PFSK-1 (cell line): ENCODE data around the gene OPCML.

Experiments
- FOXP2 ChIP-seq: optimal IDR thresholded peaks from 2 replicates; pipeline ENCODE3; 2011; ENCODE audit warnings: borderline replicate concordance, control low read depth, inconsistent platforms; ENCODE audit not compliant: insufficient read depth; ENCODE audit errors: extremely low read length, extremely low read depth
- POLR2AphosphoS5 ChIP-seq: IDR thresholded peaks from 2 replicates; pipeline ENCODE4 v1.6.1; 2012; ENCODE audit warnings: low read depth, mild to moderate bottlenecking, control low read depth, low read length, moderate library complexity
- SIN3A ChIP-seq: IDR thresholded peaks from 2 replicates; pipeline ENCODE4 v1.6.1; 2012; ENCODE audit warnings: mild to moderate bottlenecking, low read length, moderate library complexity, borderline replicate concordance; ENCODE audit not compliant: insufficient read depth
- TAF1 ChIP-seq: IDR thresholded peaks from 2 replicates; pipeline ENCODE4 v1.6.1; 2012; ENCODE audit warnings: low read length, control low read depth, borderline replicate concordance; ENCODE audit not compliant: insufficient read depth
- TF ChIP-seq, protein P1 (sequence below), 2 experiments: IDR thresholded peaks; 2 replicates each; pipeline versions ENCODE4 v1.6.1 to v1.8.0; 2011 to 2012; ENCODE audit warnings: low read depth in 2 of 2, low read length in 2 of 2, control low read depth in 1 of 2, inconsistent platforms in 1 of 2, mild to moderate bottlenecking in 1 of 2, moderate library complexity in 1 of 2; ENCODE audit not compliant: insufficient read depth in 1 of 2

The OPCML gene

GRCh38 chr11:133323354-133323753 is 208.9 kb downstream of the OPCML start:
- TF ChIP-seq SIN3A = no peak
- TF ChIP-seq, protein P1, sequence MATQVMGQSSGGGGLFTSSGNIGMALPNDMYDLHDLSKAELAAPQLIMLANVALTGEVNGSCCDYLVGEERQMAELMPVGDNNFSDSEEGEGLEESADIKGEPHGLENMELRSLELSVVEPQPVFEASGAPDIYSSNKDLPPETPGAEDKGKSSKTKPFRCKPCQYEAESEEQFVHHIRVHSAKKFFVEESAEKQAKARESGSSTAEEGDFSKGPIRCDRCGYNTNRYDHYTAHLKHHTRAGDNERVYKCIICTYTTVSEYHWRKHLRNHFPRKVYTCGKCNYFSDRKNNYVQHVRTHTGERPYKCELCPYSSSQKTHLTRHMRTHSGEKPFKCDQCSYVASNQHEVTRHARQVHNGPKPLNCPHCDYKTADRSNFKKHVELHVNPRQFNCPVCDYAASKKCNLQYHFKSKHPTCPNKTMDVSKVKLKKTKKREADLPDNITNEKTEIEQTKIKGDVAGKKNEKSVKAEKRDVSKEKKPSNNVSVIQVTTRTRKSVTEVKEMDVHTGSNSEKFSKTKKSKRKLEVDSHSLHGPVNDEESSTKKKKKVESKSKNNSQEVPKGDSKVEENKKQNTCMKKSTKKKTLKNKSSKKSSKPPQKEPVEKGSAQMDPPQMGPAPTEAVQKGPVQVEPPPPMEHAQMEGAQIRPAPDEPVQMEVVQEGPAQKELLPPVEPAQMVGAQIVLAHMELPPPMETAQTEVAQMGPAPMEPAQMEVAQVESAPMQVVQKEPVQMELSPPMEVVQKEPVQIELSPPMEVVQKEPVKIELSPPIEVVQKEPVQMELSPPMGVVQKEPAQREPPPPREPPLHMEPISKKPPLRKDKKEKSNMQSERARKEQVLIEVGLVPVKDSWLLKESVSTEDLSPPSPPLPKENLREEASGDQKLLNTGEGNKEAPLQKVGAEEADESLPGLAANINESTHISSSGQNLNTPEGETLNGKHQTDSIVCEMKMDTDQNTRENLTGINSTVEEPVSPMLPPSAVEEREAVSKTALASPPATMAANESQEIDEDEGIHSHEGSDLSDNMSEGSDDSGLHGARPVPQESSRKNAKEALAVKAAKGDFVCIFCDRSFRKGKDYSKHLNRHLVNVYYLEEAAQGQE (IDR thresholded peaks at IDR 0.05; ENCODE audit: insufficient read depth in 1 of 2, low read depth in 2 of 2, low read length in 2 of 2) = peak; percentile 61 to 87

DNA sequence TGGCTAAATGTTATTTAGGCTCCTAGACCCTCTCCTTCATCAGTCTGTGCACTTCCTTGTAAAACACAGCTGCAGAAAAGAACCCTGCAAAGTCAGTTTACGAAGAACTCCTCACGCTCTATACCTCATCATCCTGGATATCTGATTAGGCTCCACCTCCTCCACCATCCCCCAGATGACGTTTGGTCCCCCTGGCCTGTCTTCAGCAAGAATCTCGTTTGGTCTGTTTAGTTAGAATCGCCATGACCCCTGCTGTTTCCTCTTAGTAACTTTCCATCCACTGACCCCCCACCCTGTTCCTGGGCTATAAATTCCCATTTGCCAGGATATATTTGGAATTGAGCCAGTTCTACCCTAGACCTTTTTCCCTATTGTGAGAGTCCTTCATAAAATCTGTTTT is 214.1 kb downstream of the OPCML start:
- TF ChIP-seq, protein P1 (IDR thresholded peaks at IDR 0.05; ENCODE audit: insufficient read depth in 1 of 2, low read depth in 2 of 2, low read length in 2 of 2) = no peak
- TF ChIP-seq SIN3A (no peak), FOXP2 (no peak), TAF1 (no peak), POLR2AphosphoS5 (no peak)

- TF ChIP-seq SIN3A (no peak), POLR2AphosphoS5 (no peak), TAF1 (no peak)
- TF ChIP-seq, protein P1 (IDR thresholded peaks at IDR 0.05; ENCODE audit: insufficient read depth in 1 of 2, low read depth in 2 of 2, low read length in 2 of 2) = no peak
These were observed 221.1 kb downstream of the OPCML start for GRCh38 chr11:133311230-133311629.

- TF ChIP-seq, protein P1 (IDR thresholded peaks at IDR 0.05; ENCODE audit: insufficient read depth in 1 of 2, low read depth in 2 of 2, low read length in 2 of 2) = peak; percentile 58 to 91
- TF ChIP-seq FOXP2 (no peak), POLR2AphosphoS5 (no peak), SIN3A (no peak), TAF1 (no peak)
These were observed 226.3 kb downstream of the OPCML start for GRCh38 chr11:133306019-133306418.

DNA sequence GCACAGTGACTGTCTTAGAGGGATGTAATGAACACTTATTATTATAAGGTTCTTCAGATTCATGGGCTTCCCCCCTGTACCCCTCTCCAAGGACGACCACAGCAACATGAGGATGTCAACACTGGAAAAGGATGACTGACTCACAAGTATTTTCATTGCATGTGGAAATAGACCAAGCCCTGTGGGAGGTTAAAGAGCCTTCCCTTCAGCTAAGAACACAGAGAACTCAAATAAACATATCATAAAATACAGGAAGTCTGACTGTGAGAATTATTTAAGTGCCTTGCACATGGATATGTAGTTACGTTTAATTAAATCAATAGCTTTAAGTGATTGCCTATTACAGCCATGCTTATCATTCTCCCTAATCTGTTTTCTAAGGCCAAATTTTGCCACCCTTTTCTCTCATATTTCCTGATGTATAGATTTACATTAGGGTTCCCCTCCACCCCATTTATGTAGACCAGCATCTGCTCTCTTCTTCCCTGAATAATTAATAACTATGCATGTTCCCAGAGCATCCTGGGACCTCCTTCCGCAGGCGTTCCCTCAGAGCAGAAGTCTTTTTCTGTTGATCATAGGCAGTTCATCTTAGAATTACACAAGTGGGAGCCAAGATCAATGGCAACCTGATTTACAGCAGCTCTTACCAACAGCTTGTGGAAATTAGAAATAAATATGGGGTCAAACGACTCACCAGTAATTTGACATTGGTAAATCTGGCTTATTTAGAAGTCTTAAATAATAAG is 226.9 kb downstream of the OPCML start:
- TF ChIP-seq FOXP2 = no peak
- no peak for TF ChIP-seq TAF1
- TF ChIP-seq, protein P1 (IDR thresholded peaks at IDR 0.05; ENCODE audit: insufficient read depth in 1 of 2, low read depth in 2 of 2, low read length in 2 of 2) = no peak
- no peak for TF ChIP-seq SIN3A
- TF ChIP-seq POLR2AphosphoS5 = no peak
